Thyroid gland (tissue), 4 donors: ENCODE measurements around the gene UBXN11. TPM values are rescaled to one million over a fixed set of nuclear protein-coding genes. Genes with fewer than 3 reads are reported as not detected.

Experiments
- DNase-seq, 2 donors: peaks; one replicate each; pipeline ENCODE4 v3.0.0-alpha.2; 2019
- H3K27ac ChIP-seq, 3 donors: fragments of 200-600 bp; sonication (generic); 1 replicate in 2 of 3; 2 replicates in 1 of 3; pipeline ENCODE4 v1.5.1; 2016 to 2019; ENCODE audit warnings: mild to moderate bottlenecking in 1 of 3, moderate library complexity in 1 of 3
- H3K27me3 ChIP-seq: fragments of 200-600 bp; sonication (generic); one replicate; pipeline ENCODE4 v1.5.1; 2019
- H3K36me3 ChIP-seq, 2 donors: fragments of 200-600 bp; sonication (generic); one replicate each; pipeline ENCODE4 v1.5.1; 2016 to 2019
- H3K4me1 ChIP-seq, 2 donors: fragments of 200-600 bp; sonication (generic); one replicate each; pipeline ENCODE4 v1.5.1; 2017 to 2019
- H3K4me3 ChIP-seq, 3 donors: fragments of 200-600 bp; sonication (generic); replicated peaks in 1 of 3; 1 replicate in 2 of 3; 2 replicates in 1 of 3; pipeline ENCODE4 v1.5.1; 2016; ENCODE audit warnings: mild to moderate bottlenecking in 1 of 3
- H3K9me3 ChIP-seq: fragments of 200-600 bp; sonication (generic); one replicate; pipeline ENCODE4 v1.5.1; 2017
- POLR2A ChIP-seq, 2 donors: fragments of 450-650 bp; IDR thresholded peaks; one replicate each; pipeline ENCODE4 v1.6.1; 2017; ENCODE audit warnings: antibody characterized with exemption in 2 of 2, mild to moderate bottlenecking in 2 of 2, moderate library complexity in 1 of 2
- WGBS, 2 donors: methylation state at CpG; one replicate each; pipeline ENCODE4 v1.1.5; 2017; 5-methylcytosine and 5-hydroxymethylcytosine counted together
- intact Hi-C: fragments of 100-400 bp; cut with DNase I; formaldehyde crosslinking; loops from one replicate; pipeline ENCODE4 v1.15.1; 2023
- total RNA-seq, 4 donors: library from RNA; depleted of rRNA; stranded (reverse); fragments of >200 nt; gene quantifications; one replicate each; pipeline ENCODE4 v1.2.3, GENCODE V29; 2016
- TF ChIP-seq, protein P1 (sequence below), 6 experiments: fragments of 200-600 bp in 3 of 6; fragments of 450-650 bp in 3 of 6; sonication (generic) in 3 of 6; IDR thresholded peaks; one replicate each; pipeline ENCODE4 v1.5.1; 2016 to 2019; ENCODE audit warnings: antibody characterized with exemption in 6 of 6, mild to moderate bottlenecking in 2 of 6, inconsistent platforms in 1 of 6, moderate library complexity in 1 of 6

UBXN11 gene
- total RNA-seq, 4 donors from 2014 or later, result 23.9 to 35.4 (median 30.2) TPM

DNA sequence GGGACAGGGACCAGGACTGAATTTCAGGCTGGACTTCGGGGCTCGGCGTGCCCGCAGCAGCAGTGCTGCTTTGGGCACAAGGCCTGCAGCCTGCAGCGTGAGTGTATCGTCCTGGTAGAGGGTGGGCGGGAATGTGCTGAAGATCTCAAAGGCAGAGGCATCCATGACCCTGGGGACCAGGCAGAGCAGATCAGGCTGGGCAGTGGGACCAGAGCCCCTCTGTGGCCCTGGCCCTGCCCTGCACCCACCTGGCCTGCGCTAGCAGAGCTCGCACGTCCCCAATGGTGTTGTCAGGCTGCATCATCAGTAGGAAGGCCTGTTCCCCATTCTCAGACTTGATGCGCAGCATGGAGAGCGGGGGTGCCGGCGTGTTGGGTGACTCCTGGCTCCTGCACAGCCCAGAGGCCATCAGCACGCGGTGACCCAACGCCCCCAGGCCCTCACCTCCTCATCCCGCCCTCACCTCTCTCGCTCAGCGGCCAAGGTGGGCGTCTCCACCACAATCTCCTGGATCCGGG is 24.0 kb downstream of the UBXN11 start:
- Histone ChIP-seq H3K36me3 (peaks cover 1 to 3% of the 10 kb centered on the region in 2 donors), H3K4me3 (no peak overlapping the region), H3K27ac (no peak overlapping the region), H3K9me3 (no peaks in the 10 kb centered on the region), H3K4me1 (peaks cover 23 to 50% of the 10 kb centered on the region in 2 donors), H3K27me3 (no peaks in the 10 kb centered on the region)
- intact Hi-C loops, result no loop called here
- WGBS, 2 donors, result 89 to 96% methylated on average over 17 to 19 of the region's 22 CpGs
- DNase-seq, result no peak
- TF ChIP-seq, protein P1, sequence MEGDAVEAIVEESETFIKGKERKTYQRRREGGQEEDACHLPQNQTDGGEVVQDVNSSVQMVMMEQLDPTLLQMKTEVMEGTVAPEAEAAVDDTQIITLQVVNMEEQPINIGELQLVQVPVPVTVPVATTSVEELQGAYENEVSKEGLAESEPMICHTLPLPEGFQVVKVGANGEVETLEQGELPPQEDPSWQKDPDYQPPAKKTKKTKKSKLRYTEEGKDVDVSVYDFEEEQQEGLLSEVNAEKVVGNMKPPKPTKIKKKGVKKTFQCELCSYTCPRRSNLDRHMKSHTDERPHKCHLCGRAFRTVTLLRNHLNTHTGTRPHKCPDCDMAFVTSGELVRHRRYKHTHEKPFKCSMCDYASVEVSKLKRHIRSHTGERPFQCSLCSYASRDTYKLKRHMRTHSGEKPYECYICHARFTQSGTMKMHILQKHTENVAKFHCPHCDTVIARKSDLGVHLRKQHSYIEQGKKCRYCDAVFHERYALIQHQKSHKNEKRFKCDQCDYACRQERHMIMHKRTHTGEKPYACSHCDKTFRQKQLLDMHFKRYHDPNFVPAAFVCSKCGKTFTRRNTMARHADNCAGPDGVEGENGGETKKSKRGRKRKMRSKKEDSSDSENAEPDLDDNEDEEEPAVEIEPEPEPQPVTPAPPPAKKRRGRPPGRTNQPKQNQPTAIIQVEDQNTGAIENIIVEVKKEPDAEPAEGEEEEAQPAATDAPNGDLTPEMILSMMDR (IDR thresholded peaks at IDR 0.05), result no peak
- TF ChIP-seq POLR2A (IDR thresholded peaks at IDR 0.05), result no peak

DNA sequence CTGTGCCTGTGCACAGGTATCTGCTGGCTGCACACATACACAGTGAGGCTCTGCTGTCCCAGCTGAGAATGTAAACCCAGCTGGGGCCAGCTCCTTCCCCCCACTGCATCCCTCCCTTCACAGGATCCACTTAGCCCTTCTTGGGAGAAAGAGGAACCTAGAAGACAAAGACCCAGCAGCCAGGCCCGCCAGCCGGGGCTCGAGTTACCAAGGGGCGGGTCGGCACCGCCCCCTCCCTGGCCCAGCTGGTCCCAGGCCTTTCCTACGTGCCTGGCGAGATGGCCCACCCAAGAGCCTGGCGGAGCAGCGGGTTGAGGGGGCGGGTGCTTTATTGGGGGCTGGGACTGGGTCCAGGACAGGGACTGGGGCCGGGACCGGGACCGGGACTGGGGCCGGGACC is 24.5 kb downstream of the UBXN11 start:
- no peak overlapping the region for H3K27ac ChIP-seq
- H3K9me3 ChIP-seq, result no peaks in the 10 kb centered on the region
- TF ChIP-seq, protein P1 (IDR thresholded peaks at IDR 0.05), result no peak
- TF ChIP-seq POLR2A (IDR thresholded peaks at IDR 0.05), result no peak
- no peak overlapping the region for H3K4me3 ChIP-seq
- WGBS, 2 donors, result 60 to 69% methylated on average over 1 to 7 of the region's 15 CpGs
- no peak for DNase-seq
- H3K27me3 ChIP-seq, result no peaks in the 10 kb centered on the region
- peaks cover 6% of the 10 kb centered on the region in 2 donors for H3K36me3 ChIP-seq
- H3K4me1 ChIP-seq, result peaks cover 23 to 52% of the 10 kb centered on the region in 2 donors
- intact Hi-C loops, result no loop called here

DNA sequence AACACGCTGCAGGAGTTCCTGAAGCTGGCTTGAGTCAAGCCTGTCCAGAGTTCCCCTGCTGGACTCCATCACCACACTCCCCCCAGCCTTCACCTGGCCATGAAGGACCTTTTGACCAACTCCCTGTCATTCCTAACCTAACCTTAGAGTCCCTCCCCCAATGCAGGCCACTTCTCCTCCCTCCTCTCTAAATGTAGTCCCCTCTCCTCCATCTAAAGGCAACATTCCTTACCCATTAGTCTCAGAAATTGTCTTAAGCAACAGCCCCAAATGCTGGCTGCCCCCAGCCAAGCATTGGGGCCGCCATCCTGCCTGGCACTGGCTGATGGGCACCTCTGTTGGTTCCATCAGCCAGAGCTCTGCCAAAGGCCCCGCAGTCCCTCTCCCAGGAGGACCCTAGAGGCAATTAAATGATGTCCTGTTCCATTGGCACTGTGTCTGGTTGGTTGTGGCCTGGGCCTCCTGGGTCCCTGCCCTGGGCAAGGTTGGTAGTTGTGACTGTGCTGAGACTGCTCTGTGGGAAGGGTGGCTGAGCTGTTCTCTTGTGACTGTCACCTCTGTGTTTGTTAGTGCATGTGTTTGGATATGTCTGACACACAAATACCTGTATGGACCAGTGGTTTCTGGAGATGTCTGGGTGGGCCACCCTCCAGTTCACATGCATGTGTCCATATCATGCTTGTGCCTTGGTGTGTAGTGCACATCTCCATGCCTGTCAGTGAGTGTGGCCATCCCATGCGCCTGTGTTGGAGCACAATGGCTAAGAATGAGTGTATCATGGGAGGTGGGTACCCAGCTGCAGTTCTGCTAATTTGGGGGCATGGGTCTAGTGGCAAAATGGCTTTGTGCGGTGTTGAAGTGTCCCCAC is 25.1 kb downstream of the UBXN11 start:
- Histone ChIP-seq H3K27me3 (no peaks in the 10 kb centered on the region), H3K9me3 (no peaks in the 10 kb centered on the region), H3K4me3 (no peak overlapping the region), H3K4me1 (peaks cover 23 to 59% of the 10 kb centered on the region in 2 donors), H3K36me3 (peaks cover 6 to 7% of the 10 kb centered on the region in 2 donors), H3K27ac (no peak overlapping the region)
- intact Hi-C loops, result no loop called here
- no peak for TF ChIP-seq POLR2A (IDR thresholded peaks at IDR 0.05)
- TF ChIP-seq, protein P1 (IDR thresholded peaks at IDR 0.05), result no peak
- DNase-seq, result no peak
- WGBS, 2 donors, result 94 to 100% methylated on average over 5 of the region's 5 CpGs

DNA sequence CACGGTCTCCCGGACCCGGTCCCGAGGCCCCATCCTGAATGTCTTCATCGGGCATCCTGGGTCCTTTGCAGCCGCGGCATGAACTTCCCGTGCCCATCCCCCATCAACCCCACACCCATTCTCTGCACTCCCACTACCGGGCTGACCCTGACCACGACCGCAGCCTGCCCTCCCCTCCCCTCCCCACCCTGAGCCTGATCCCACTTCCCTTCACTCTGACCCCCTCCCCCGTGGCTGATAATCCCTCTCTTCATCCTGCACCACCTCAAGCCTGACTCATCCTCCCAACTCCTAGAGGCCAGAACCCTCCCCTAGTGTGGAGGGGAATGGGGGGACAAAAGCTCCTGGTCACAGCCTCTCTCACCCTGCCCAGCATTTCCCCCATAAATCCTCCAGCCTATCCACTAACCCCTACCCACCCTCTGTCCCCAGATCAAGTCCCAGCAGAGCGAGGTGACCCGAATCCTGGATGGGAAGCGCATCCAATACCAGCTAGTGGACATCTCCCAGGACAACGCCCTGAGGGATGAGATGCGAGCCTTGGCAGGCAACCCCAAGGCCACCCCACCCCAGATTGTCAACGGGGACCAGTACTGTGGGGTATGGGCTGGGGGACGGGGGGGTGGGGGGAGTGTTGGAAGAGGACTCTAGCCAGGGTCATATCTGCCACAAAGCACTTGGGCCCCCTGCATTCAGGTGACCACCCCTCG is 25.9 kb downstream of the UBXN11 start:
- Histone ChIP-seq H3K4me1 (peaks cover 23 to 67% of the 10 kb centered on the region in 2 donors), H3K4me3 (peak overlapping the region; percentile 77 to 78 (median 78)), H3K9me3 (no peaks in the 10 kb centered on the region), H3K27me3 (no peaks in the 10 kb centered on the region), H3K36me3 (peaks cover 6 to 7% of the 10 kb centered on the region in 2 donors), H3K27ac (peak overlapping the region; percentile 85 to 96 (median 89))
- TF ChIP-seq POLR2A (IDR thresholded peaks at IDR 0.05), result no peak
- TF ChIP-seq, protein P1 (IDR thresholded peaks at IDR 0.05), result no peak
- DNase-seq, result peak; percentile 22 to 40
- intact Hi-C loops, result no loop called here
- WGBS, 2 donors, result 21 to 30% methylated on average over 15 to 18 of the region's 20 CpGs
